ENCODE data around the gene PCBP4.
A peak's percentile ranks its signal among the peaks of the same experiment; 100 is the strongest.

The PCBP4 gene

GRCh38 chr3:51967384-51968169 is at the start of gene PCBP4:
Gene PCBP4 (minus strand): TSS chr3:51967454. CDS start chr3:51961240, 6,214 bp downstream.
- peak; percentile 29 for DNase-seq

- no peak for DNase-seq
Measured at GRCh38 chr3:52015438-52016228, 48.4 kb upstream of the PCBP4 start.

GRCh38 chr3:52014613-52015012 is 47.4 kb upstream of the PCBP4 start:
- no peak for DNase-seq

- DNase-seq, result no peak
Measured at GRCh38 chr3:52013802-52014598, 46.7 kb upstream of the PCBP4 start.

- no peak for DNase-seq
Measured at GRCh38 chr3:52012699-52013098, 45.4 kb upstream of the PCBP4 start.

GRCh38 chr3:52010431-52010830 is 43.2 kb upstream of the PCBP4 start:
- DNase-seq, result no peak

GRCh38 chr3:52007291-52007690 is 40.0 kb upstream of the PCBP4 start:
- DNase-seq, result no peak

GRCh38 chr3:52006820-52007133 is 39.5 kb upstream of the PCBP4 start:
- DNase-seq, result no peak

- DNase-seq, result no peak
Measured at GRCh38 chr3:52006017-52006819, 39.0 kb upstream of the PCBP4 start.

GRCh38 chr3:52005571-52005986 is 38.3 kb upstream of the PCBP4 start:
- DNase-seq, result no peak

GRCh38 chr3:52004906-52005395 is 37.7 kb upstream of the PCBP4 start:
- DNase-seq, result no peak

GRCh38 chr3:52004163-52004787 is 37.0 kb upstream of the PCBP4 start:
- DNase-seq, result no peak

- DNase-seq, result no peak
Measured at GRCh38 chr3:52002748-52003147, 35.5 kb upstream of the PCBP4 start.

GRCh38 chr3:52001443-52001974 is 34.3 kb upstream of the PCBP4 start:
- peak; percentile 72 for DNase-seq

GRCh38 chr3:51999846-52000245 is 32.6 kb upstream of the PCBP4 start:
- no peak for DNase-seq

- no peak for DNase-seq
Measured at GRCh38 chr3:51998774-51999173, 31.5 kb upstream of the PCBP4 start.

- no peak for DNase-seq
Measured at GRCh38 chr3:51997935-51998596, 30.8 kb upstream of the PCBP4 start.

- DNase-seq, result no peak
Measured at GRCh38 chr3:51997172-51997571, 29.9 kb upstream of the PCBP4 start.

GRCh38 chr3:51995346-51996163 is 28.3 kb upstream of the PCBP4 start, which contains the start of gene RPL29:
Gene RPL29 (minus strand): TSS chr3:51995895. CDS start chr3:51995461, 434 bp downstream.
- DNase-seq, result peak; percentile 90

- no peak for DNase-seq
Measured at GRCh38 chr3:51994530-51994929, 27.3 kb upstream of the PCBP4 start.

All from activated effector memory CD4-positive, alpha-beta T cell treated with Interleukin-2 at 50 U/mL for 16 hours (primary cell).